KOPT-K1 (cell line): ENCODE data around the gene SHISA5.
"Not testable (repeated sequence)": the region's sequence is repeated elsewhere in the genome, so short reads cannot be mapped to it uniquely, and the experiment has no call there.

Source experiments
- H3K27ac ChIP-seq: fragments of 200-600 bp; sonication (generic); 2 replicates; pipeline ENCODE4 v1.5.1; 2016; ENCODE audit warnings: antibody characterized with exemption, mild to moderate bottlenecking, low read depth, low read length; ENCODE audit not compliant: poor library complexity, severe bottlenecking
- H3K36me3 ChIP-seq: fragments of 200-600 bp; sonication (generic); 2 replicates; pipeline ENCODE4 v1.5.1; 2017; ENCODE audit warnings: antibody characterized with exemption, mild to moderate bottlenecking, low read length, moderate library complexity; ENCODE audit not compliant: insufficient read depth
- H3K9me3 ChIP-seq: fragments of 200-600 bp; sonication (generic); 2 replicates; pipeline ENCODE4 v1.5.1; 2017; ENCODE audit warnings: antibody characterized with exemption, low read length, mild to moderate bottlenecking; ENCODE audit not compliant: insufficient read depth, poor library complexity, severe bottlenecking

SHISA5 gene

GRCh38 chr3:48474619-48475018 is 29.4 kb downstream of the SHISA5 start:
- Histone ChIP-seq H3K27ac (no peak overlapping the region), H3K36me3 (peaks cover 5% of the 10 kb centered on the region; the same call in 1 of the 2 replicates), H3K9me3 (no peaks in the 10 kb centered on the region)

GRCh38 chr3:48474031-48474430 is 29.9 kb downstream of the SHISA5 start:
- peaks cover 11% of the 10 kb centered on the region; the same call in 1 of the 2 replicates for H3K36me3 ChIP-seq
- not testable (repeated sequence) for H3K9me3 ChIP-seq, H3K27ac ChIP-seq

GRCh38 chr3:48473617-48473952 is 30.4 kb downstream of the SHISA5 start:
- peaks cover 15% of the 10 kb centered on the region for H3K36me3 ChIP-seq
- H3K27ac ChIP-seq, result peak overlapping the region; percentile 95
- no peaks in the 10 kb centered on the region for H3K9me3 ChIP-seq

GRCh38 chr3:48472923-48473616 is 30.9 kb downstream of the SHISA5 start:
- H3K27ac ChIP-seq, result peak overlapping the region; percentile 95
- peaks cover 21% of the 10 kb centered on the region for H3K36me3 ChIP-seq
- no peaks in the 10 kb centered on the region for H3K9me3 ChIP-seq

- H3K27ac ChIP-seq, result peak overlapping the region; percentile 95
- H3K9me3 ChIP-seq, result no peaks in the 10 kb centered on the region
- peaks cover 25% of the 10 kb centered on the region for H3K36me3 ChIP-seq
These were observed 31.4 kb downstream of the SHISA5 start for GRCh38 chr3:48472673-48472922.

- Histone ChIP-seq H3K27ac (no peak overlapping the region), H3K9me3 (no peaks in the 10 kb centered on the region), H3K36me3 (peaks cover 33% of the 10 kb centered on the region)
These were observed 33.7 kb downstream of the SHISA5 start for GRCh38 chr3:48470286-48470685.

- Histone ChIP-seq H3K9me3 (no peaks in the 10 kb centered on the region), H3K27ac (no peak overlapping the region), H3K36me3 (peaks cover 33% of the 10 kb centered on the region)
These were observed 34.7 kb downstream of the SHISA5 start for GRCh38 chr3:48469046-48469915.

GRCh38 chr3:48468329-48468731 is 35.6 kb downstream of the SHISA5 start:
- H3K9me3 ChIP-seq, result no peaks in the 10 kb centered on the region
- H3K27ac ChIP-seq, result no peak overlapping the region
- peaks cover 36% of the 10 kb centered on the region for H3K36me3 ChIP-seq

- Histone ChIP-seq H3K36me3 (peaks cover 36% of the 10 kb centered on the region), H3K9me3 (no peaks in the 10 kb centered on the region), H3K27ac (peak overlapping the region; percentile 88)
These were observed 36.3 kb downstream of the SHISA5 start for GRCh38 chr3:48467473-48468267.

- Histone ChIP-seq H3K9me3 (no peaks in the 10 kb centered on the region), H3K36me3 (peaks cover 36% of the 10 kb centered on the region), H3K27ac (peak overlapping the region; percentile 88)
These were observed 36.9 kb downstream of the SHISA5 start for GRCh38 chr3:48467110-48467454.

GRCh38 chr3:48466386-48467109 is 37.4 kb downstream of the SHISA5 start:
- H3K9me3 ChIP-seq, result no peaks in the 10 kb centered on the region
- peak overlapping the region; percentile 88 for H3K27ac ChIP-seq
- H3K36me3 ChIP-seq, result peaks cover 41% of the 10 kb centered on the region

- no peaks in the 10 kb centered on the region for H3K9me3 ChIP-seq
- peak overlapping the region; percentile 88 for H3K27ac ChIP-seq
- H3K36me3 ChIP-seq, result peaks cover 49% of the 10 kb centered on the region
These were observed 38.2 kb downstream of the SHISA5 start for GRCh38 chr3:48465531-48466378.

- no peaks in the 10 kb centered on the region for H3K9me3 ChIP-seq
- peaks cover 55% of the 10 kb centered on the region for H3K36me3 ChIP-seq
- H3K27ac ChIP-seq, result peak overlapping the region; percentile 88
These were observed 38.8 kb downstream of the SHISA5 start for GRCh38 chr3:48465237-48465530.

- H3K27ac ChIP-seq, result no peak overlapping the region
- H3K9me3 ChIP-seq, result no peaks in the 10 kb centered on the region
- H3K36me3 ChIP-seq, result peaks cover 55% of the 10 kb centered on the region
These were observed 39.2 kb downstream of the SHISA5 start for GRCh38 chr3:48464713-48465221.
